Stimulated activated CD4-positive, alpha-beta T cell treated with anti-CD3 and anti-CD28 coated beads, Interleukin-2, amount 100 ng/mL, for 4 hours (primary cell): ENCODE results near the gene GOLGA8B.
"Not testable (repeated sequence)": the region's sequence is repeated elsewhere in the genome, so short reads cannot be mapped to it uniquely, and the experiment has no call there.

Source experiments
- DNase-seq: peaks from one replicate; pipeline ENCODE4 v3.0.0-alpha.2; 2020; ENCODE audit warnings: low read depth

GOLGA8B gene

DNA sequence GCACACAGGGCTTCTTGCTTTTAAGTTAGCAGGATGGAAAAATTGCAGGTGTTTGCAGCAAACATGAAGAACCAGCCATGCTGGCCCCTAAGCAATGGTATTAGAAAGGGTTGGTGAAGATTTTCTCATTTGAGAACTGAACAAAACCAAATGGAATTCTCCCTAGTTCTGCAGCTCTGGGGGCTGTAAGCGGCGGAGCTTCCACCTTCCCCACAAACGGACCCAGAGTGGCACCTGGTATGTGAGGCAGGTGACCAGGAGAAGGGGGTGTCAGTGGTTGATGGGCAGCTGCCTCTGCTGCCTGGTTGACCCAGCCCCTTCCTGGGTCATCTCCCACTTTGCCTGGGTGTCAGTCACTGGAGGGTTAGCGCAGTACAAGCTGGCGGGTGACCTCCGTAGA is 22.6 kb downstream of the GOLGA8B start:
- not testable (repeated sequence) for DNase-seq

DNA sequence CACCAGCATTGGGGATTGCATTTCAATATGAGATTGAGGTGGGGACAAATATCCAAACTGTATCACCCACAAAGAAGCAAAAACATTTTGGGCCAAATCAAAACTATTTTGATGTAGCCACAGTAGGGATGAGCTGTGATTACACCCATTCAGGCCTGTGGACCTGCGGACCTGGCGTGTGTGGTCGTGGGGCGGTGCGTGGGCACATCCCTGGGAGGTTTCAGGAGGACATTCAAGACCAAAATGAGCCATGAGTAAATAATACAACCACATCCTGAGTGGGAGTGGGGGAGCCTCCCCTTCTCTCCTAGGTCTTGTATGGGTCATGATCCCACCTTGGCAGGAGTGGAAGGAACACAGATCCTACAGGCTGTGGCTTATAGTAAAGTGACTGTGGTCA is 23.7 kb downstream of the GOLGA8B start:
- DNase-seq, result not testable (repeated sequence)

GRCh38 chr15:34555162-34555561 is 28.3 kb downstream of the GOLGA8B start:
- DNase-seq, result not testable (repeated sequence)

GRCh38 chr15:34554716-34555115 is 28.7 kb downstream of the GOLGA8B start:
- not testable (repeated sequence) for DNase-seq

DNA sequence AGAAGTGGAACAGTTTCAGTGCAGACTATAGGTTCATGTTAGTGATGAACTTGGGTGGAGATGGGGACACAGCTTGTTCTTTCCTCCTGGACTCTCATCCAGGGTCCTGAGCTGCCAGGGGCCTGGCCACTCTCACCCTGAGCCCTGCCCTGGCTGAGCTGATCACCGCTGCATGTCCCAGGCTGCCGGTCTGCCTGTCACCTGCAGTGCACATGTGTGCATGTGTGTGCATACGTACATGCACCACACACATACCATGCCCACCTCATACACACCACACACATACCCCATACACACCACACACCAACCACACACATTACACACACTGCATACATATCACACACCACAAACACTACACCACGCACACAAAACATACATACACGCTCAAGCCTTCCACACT is 29.3 kb downstream of the GOLGA8B start:
- DNase-seq, result not testable (repeated sequence)

DNA sequence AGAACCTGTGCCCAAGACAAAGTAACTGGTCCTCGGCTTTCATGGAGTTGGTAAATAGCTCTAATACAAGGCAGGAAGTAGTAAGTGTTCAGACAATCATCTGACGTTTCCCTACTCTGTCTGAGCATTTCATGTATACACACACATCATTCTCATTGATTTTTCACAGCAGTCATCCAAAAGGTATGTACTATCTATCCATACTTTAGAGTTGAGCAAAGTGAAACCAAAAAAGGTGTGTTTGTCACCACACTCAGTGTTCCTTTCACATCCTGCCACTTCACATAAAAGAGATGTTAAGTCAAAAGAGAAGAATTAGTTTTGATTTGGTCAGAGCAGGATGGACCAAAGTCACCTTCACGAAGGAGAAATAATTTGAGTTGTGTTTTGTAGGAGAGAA is 33.3 kb downstream of the GOLGA8B start:
- not testable (repeated sequence) for DNase-seq

GRCh38 chr15:34549381-34549809 is 34.1 kb downstream of the GOLGA8B start:
- not testable (repeated sequence) for DNase-seq

DNA sequence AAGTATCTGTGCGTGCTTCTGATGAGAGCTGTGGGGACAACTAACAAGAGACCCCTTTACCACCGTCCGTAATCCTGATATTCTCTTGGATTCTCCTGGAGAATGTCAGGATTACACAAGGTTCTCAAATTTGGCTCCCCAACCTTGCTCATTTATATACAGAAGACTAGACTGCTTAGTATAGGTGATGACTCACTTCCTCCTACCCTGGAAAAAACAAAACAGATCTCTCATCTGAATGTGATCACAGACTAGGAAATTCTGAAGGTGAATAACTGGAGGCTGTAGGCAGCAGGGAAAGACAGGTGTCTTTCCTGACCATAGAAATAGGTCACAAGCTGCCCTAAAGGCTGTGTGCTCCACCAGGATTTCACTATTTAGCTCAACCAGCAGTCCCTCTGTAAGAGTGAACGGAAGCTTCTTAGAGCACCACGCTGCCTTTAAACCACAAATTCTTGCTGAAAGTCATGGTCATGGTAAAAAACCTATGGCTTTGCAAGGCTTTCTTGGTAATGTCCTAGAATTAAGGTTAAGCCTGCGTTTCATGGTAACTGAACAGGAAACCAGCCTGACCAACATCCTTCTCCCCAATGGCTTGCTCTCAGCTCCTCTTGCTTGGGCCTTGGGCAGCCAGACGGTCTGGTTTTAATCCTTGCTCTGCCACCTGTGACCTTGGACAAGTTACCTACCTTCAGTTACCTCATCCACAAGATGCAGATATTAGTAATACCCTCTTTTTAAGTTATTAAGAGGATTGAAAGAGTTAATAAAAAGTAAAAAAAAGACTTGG is 39.4 kb downstream of the GOLGA8B start:
- not testable (repeated sequence) for DNase-seq

GRCh38 chr15:34535857-34536256 is 47.6 kb downstream of the GOLGA8B start:
- DNase-seq, result not testable (repeated sequence)
